Astrocyte of the spinal cord (primary cell): ENCODE data around the gene ACOX2.

Experiments
- DNase-seq: peaks from one replicate; pipeline ENCODE4 v3.0.0; 2011; ENCODE audit warnings: low read depth, low spot score
- H3K4me3 ChIP-seq: 2 replicates; pipeline ENCODE4 v1.5.1; 2011; ENCODE audit warnings: low read depth, mild to moderate bottlenecking, low read length, moderate library complexity
- CTCF ChIP-seq: IDR thresholded peaks from 2 replicates; pipeline ENCODE4 v1.5.1; 2012; ENCODE audit warnings: low read depth, mild to moderate bottlenecking, low read length, inconsistent platforms
- in situ Hi-C: cut with HindIII; loops from 2 replicates; pipeline ENCODE4 v1.10.0; 2017; ENCODE audit warnings: low sequenced_read_pairs

ACOX2 gene

GRCh38 chr3:58459160-58459559 is 77.8 kb downstream of the ACOX2 start:
- TF ChIP-seq CTCF: no peak
- in situ Hi-C loops: no loop called here
- DNase-seq: no peak
- no peak overlapping the region for H3K4me3 ChIP-seq
